ENCODE measurements around the gene FAM209A.
"Not testable (repeated sequence)": the region's sequence is repeated elsewhere in the genome, so short reads cannot be mapped to it uniquely, and the experiment has no call there.

FAM209A gene, protein sequence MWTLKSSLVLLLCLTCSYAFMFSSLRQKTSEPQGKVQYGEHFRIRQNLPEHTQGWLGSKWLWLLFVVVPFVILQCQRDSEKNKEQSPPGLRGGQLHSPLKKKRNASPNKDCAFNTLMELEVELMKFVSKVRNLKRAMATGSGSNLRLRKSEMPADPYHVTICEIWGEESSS

DNA sequence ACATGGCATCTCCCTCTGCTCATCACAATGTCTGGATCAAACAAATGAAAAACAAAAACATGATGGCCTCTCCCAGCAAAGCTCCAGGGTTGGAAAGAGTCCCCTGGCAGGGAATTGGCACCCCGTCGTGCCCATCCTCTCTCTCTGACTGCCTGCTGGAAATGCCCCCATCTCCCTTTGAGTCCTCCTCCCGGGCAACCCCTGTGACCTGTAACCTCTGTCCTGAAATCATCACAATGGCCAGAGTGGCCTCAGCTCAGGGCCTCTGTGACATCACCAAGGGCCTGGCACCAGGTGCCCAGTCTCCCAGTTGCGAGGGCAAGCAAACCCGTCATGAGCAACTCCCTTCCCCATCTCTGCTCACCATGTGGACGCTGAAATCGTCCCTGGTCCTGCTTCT is at the start of gene FAM209A:
FAM209A (plus strand) TSS at position 301 of the 400 bp plus-strand sequence; CDS start at position 366, 65 bp downstream.
- in situ Hi-C loops (cut with HindIII; ENCODE audit: low sequenced_read_pairs), result not testable (repeated sequence)

DNA sequence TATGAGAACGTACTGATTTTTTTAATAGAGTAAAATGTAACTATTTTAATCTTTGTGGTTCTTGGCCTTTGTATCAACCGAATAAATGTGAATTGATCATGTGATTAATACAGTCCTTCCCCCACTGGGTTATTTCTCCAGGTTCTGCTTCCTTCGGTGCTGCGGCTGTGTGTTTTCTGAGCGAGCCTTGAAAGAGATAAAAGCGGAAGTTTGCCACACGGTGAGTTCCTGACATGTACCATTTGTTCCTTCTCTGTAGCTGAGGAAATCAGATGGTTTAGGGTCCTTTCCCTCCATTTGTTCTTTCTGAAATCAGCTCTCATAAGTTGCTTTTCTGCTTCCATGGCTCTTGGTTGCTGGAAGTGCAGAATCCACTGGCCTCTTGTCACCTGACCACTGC is 40.6 kb upstream of the FAM209A start:
- in situ Hi-C loops (cut with HindIII; ENCODE audit: low sequenced_read_pairs), result no loop called here

DNA sequence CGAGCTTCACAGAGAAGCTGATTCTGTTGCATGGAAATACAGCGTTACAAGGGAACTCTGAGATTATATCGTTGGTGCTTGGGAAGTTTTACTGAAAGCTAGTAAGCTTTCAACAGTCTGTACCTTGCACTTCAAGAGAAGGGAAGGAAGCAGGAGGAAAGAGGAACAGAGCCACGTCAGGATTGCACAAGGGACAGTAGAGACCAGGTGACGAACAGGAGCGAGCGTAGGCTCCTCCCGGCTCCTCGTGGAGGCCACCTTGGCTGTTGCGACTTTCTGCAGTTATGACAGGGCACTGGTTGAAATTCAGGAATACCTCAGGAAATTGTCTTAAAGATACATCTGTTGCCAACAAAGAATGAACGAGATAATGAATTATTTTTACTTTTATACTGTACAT is 37.3 kb upstream of the FAM209A start:
- in situ Hi-C loops (cut with HindIII; ENCODE audit: low sequenced_read_pairs), result no loop called here

DNA sequence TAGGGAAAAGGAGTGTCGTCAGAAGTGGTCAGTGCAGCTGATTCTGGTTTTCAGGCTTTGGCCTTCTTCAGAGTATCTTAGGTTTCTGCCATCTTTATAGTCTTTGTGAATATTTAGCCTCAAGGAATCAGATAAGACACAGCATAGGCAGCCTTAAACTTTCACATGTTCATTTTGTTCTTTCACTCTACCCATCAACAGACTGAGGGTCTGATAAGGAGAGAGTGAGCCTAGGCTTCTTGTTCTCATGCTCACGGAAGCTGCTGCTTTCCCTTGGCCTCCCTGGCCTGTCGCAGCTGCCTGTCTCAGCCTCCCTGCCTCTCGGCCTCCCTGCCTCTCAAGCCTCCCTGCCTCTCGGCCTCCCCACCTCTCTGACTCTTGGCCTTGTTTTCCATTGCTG is 36.0 kb upstream of the FAM209A start:
- in situ Hi-C loops (cut with HindIII; ENCODE audit: low sequenced_read_pairs), result no loop called here

DNA sequence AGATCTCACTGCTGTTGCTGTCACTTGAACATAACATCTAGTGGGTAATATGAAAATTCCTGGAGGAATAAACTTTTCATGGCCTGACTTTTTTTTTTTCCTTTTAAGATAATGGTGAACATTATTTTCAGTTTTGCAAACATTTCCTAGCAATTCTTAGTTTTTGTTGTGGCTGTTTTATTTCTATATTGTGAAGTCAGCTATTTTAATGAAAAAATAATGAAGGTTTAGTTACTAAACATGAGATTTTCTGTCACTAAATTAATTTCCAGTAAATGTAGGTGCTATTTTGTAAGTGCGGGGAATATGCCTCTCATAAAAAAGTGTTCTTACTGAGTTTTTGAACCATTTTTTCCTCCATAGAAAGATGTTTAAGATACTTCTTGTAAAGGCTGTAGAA is 23.4 kb upstream of the FAM209A start:
- in situ Hi-C loops (cut with HindIII; ENCODE audit: low sequenced_read_pairs), result no loop called here

DNA sequence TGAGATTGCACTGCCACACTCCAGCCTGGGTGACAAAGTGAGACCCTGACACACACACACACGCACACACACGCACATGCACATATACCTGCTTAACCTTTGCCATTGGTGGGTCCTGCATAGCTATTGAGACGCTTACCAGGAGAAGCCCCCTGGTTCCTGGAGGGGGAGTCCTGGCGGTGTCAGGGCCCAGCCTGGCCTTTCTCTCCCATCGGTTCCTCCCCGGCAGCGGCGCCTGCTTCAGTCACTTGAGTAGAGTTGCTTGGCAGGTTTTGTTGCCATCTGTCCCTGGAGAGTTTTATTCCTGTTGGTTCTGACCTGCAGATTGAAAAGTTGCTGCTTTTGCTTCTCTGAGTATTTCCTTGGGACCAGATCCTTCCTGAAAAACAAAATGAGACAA is 20.6 kb upstream of the FAM209A start:
- in situ Hi-C loops (cut with HindIII; ENCODE audit: low sequenced_read_pairs), result no loop called here

DNA sequence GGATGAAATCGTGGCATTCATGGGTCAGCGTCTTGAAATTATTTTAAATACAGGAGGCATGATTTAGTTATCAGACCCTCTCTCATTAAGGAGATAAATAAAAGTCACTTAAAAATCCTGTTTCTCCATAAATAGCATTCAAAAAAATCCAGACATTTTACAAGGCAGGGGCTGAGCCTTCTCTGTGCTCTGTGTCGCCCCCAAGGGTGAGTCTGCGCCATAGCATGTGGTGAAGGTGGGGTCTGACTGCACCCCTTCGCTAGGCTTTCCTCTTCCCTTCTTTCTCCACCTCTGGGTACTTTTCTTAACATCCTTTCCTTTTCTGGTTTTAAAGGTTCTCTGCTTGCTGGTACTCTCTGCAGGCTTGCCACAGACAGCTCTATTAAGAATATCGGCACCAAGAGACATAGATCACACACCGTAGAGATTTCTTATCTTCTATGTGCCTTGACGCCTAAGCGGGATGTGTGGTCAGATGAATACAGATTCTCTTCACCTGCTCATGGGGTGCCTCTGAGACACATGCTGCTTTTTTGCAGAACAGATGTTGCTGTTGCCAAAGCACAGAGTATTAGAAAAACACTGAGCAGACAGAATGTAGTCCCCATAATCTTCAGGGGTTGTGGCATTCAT is 20.1 kb upstream of the FAM209A start:
- in situ Hi-C loops (cut with HindIII; ENCODE audit: low sequenced_read_pairs), result no loop called here

DNA sequence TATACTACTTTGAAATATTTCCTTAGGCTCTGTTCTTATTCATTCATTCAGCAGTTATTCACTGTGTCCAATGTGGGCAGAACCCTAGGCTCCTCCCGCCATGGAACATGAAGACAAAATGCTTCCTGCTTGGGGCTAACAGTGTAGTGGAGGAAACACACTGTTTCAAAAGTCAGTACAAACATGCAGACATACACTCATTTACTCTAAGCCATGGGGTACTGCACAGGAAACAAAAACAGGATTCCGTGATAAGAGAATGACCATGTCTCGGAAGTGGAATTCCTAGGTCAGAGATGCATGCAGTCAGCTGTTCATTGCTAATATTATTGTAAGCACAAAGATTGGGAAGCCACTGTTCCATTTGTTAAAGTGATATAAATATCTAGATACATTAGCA is 18.4 kb upstream of the FAM209A start:
- in situ Hi-C loops (cut with HindIII; ENCODE audit: low sequenced_read_pairs), result no loop called here

DNA sequence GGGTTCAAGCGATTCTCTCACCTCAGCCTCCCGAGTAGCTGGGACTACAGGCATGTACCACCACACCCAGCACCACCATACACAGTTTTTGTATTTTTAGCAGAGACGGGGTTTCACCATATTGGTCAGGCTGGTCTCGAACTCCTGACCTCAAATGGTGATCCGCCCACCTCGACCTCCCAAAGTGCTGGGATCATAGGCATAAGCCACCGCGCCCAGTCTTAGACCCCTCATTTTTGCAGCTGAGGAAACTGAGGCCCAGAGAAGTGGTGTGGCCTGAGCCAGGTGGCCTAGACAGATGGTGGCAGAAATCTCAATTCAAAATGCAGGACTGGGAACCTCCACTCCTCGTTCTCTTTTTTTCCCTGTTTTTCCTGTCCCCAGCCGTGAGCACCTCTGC is 12.6 kb upstream of the FAM209A start:
- in situ Hi-C loops (cut with HindIII; ENCODE audit: low sequenced_read_pairs), result no loop called here

DNA sequence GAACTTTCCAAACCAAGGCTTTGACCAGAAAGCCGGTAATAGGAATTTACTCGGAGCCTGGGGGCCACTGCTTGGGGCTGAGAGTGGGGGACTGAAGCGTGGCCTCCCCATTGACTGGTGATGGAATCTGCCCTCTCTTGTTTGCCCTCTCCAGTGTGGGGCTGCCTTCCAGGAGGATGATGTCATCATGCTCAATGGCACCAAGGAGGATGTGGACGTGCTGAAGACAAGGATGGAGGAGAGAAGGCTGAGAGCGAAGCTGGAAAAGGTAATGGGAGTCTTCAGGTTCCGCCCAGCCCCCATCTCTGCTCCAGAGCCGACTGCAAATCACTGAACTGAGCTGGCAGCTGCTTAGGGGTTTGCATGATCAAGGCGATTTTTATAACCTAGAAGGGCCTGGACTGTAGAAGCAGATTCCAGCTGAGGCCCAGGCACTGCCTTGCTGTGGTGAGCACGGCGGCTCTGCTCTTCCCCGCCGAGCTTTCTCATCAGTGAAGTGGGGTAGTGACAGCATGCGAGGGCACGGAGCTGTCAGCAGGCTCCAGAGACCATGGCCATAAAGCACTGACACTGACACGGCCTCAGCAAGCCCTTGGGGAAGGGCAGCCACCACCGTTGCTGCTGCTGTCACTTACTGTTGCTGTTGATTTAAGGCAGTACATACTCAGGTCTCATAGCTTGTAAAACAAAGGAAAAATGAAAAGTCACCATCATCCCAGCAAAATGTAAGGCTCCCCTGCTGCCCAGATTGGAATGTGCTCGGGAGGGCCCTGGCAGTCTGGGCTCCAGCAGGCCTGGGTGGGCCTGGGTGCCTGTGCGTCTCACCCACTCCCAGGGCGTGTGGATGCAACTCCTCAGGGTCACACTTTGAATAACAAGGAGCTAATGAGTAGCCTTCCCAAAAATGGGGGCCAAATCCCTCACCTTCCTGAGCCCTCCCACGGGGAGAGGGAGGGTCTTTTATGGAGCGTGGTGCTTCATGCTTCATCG is 11.1 kb upstream of the FAM209A start:
- in situ Hi-C loops (cut with HindIII; ENCODE audit: low sequenced_read_pairs), result no loop called here

DNA sequence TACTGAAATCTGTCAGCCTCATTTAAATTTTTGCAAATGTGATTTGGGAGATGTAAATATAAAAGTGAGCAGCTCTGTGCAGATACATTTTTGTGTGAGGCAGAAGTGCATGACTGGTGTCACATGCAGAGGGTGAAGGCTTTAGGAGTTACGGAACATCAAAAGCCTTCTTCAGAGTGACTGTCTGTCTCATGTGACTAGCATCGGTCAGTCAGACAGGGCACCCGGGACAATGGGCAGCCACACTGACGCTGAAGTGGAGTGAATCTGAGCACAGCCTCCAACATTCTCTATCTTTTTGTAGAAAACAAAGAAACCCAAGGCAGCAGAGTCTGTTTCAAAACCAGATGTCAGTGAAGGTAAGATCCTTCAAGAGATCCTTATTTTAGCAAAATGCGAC is 7.9 kb upstream of the FAM209A start:
- in situ Hi-C loops (cut with HindIII; ENCODE audit: low sequenced_read_pairs), result no loop called here

DNA sequence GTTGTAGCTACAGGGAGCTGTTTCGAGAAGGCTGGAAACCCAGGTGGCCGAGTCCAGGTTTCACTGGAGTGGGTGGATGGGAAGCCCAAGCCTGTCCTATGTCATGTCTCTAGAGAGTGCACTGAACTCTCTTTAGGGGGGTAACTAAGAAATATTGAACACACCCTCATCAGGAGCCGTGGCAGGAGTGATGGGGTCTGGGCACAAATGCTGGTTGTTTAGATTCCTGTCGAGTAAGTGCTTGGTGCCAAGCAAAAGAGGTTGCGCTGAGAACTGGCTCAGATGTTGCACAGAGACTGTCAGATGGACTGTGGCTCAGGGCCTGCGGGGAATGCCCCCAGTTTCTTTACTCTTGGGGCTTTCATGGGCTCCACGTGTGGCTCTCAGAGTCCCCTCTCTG is 7.3 kb upstream of the FAM209A start:
- in situ Hi-C loops (cut with HindIII; ENCODE audit: low sequenced_read_pairs), result no loop called here

DNA sequence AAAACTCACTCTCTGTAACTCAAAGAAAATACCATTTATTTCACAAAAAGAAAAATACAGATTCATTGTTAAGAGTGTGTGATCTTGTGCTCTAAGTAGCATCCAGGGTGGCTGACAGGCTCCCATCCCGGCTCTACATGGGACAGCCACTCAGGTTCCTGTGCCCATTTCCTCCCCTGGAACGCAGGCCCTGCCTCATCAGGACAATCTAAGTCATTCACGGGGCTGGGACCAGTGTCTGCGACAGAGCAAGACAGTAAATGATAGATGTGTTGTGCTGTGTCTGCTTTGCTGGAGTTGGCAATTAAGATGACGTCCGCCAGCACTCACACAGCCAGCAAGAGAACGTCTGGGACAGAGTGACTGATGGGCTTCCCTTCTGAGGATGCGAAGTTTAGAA is 6.9 kb upstream of the FAM209A start:
- in situ Hi-C loops (cut with HindIII; ENCODE audit: low sequenced_read_pairs), result no loop called here

DNA sequence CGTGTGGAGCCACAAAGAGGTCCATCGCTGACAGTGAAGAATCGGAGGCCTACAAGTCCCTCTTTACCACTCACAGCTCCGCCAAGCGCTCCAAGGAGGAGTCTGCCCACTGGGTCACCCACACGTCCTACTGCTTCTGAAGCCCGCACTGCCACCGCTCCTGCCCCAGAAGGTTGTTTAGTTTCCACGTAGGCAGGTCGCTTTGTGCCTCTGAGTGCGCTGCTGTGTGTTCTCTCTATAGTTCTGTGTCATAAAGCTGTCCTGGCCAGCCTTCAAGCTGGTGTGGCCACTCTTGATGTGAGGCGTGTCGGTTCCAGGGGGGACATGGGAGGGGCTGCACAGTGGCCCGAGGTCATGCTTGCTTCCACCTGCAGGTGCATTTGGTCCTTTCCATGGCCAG is 6.4 kb upstream of the FAM209A start:
- in situ Hi-C loops (cut with HindIII; ENCODE audit: low sequenced_read_pairs), result no loop called here

DNA sequence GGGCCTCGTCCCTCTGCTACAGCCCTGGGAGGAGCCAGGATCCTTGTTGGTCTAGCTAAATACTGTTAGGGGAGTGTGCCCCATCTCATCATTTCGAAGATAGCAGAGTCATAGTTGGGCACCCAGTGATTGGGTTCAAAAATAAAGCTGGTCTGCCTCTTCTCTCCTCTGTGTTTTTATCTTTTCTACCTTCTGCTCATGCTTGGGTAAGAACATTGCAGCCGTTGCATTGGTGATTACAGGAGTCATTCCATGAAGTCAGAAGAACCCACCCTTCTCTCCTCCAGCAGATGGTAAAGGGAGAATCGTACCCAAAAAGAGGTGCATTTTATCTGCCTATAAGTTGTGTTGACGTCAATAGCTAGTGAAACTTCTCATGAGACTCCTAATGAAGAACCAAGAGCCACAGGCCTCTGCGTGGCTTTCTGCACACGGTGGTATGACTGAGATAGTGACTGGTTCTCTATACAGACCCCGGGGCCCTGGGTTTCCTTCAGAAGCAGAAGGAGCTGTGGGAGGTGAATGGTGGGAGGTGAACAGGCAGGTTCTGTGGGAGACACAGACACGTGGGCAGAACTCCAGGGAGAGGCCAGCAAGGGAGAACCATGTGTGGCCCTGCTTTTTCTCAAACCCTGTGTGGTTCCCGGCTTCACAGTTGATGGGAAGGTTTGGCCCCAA is 5.7 kb upstream of the FAM209A start:
- in situ Hi-C loops (cut with HindIII; ENCODE audit: low sequenced_read_pairs), result no loop called here

DNA sequence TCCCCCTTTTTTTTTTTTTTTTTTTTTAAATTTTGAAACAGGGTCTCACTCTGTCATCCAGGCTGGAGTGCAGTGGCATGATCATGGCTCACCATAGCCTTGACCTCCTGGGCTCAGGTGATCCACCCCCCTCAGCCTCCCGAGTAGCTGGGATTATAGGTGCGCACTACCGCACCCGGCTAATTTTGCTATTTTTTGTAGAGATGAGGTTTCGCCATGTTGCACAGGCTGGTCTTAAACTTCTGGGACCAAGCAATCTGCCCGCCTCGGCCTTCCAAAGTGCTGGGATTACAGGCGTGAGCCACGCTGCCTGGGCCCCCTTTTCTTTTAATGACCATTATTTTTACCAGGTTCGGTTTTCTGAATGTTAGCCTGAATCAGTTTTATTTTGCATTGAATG is 5.0 kb upstream of the FAM209A start:
- in situ Hi-C loops (cut with HindIII; ENCODE audit: low sequenced_read_pairs), result no loop called here

DNA sequence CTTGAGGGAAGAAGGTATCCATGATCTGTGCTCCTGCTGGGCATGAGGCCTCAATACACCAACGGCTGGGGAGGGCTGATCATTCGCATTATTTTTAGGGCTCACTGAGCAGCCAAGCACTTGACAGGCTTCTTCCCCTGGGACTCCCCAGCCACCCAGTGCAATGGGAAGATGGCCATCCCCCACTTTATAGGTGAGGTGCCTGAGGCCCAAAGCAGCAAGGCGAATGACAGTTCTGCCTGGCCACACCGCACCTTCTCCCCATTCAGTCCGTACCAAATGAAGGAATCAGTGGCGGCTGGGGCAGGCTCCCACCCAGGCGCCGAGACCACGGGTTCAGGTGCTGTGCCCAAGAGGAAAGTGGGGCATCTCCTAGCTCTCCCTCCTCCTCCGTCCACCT is 4.4 kb upstream of the FAM209A start:
- in situ Hi-C loops (cut with HindIII; ENCODE audit: low sequenced_read_pairs), result no loop called here

DNA sequence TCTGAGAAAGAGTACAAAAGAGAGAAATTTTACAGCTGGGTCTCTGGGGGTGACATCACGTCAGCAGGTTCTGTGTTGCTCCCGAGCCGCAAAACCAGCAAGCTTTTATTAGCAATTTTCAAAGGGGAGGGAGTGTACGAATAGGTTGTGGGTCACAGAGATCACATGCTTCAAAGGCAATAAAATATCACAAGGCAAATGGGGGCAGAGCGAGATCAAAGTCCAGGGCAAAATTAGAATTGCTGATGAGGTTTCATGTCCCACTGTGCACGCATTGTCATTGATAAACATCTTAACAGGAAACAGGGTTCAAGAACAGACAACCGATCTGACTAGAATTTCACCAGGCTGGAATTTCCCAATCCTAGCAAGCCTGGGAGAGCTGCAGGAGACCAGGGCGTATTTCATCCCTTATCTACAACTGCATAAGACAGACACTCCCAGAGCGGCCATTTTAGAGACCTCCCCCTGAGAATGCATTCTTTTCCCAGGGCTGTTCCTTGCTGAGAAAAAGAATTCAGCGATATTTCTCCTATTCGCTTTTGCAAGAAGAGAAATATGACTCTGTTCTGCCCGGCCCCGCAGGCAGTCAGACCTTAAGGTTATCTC is 3.7 kb upstream of the FAM209A start:
- in situ Hi-C loops (cut with HindIII; ENCODE audit: low sequenced_read_pairs), result not testable (repeated sequence)

DNA sequence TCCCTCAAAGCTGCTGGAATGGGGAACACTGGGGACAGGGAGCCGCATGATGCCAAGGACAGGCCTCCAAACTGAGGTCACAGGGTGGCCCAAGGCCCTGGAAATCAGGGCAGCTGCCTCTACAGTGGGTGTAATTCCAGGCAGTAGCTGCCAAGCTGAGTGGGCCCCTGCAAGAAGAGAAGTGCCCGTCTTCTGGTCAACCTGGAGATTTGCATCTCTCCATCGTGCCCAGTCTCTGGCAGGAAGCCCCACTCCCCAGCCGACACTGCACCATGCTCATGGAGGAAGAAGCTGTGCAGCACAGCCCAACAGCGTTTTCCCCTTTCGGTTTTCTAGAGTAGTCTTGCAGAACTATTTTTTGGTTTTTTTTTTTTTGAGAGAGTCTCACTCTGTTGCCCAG is 2.2 kb upstream of the FAM209A start:
- in situ Hi-C loops (cut with HindIII; ENCODE audit: low sequenced_read_pairs), result no loop called here

DNA sequence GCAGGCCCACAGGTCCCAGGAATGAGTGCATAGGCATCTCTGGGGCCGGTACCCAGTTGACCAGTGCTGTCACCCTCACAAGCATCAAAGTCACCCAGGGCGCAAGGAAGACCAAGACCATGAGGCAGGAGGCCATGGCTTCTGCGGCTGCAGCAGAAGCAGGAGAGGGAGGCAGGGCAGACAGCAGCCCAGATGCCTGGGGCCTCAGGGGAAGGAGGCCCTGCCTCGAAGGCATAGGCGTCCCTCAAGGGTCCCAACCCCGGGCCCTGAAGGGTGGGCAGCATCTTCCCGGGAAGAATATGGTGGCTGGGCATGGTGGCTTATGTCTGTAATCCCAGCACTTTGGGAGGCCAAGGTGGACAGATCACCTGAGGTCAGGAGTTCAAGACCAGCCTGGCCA is 3.0 kb downstream of the FAM209A start:
- in situ Hi-C loops (cut with HindIII; ENCODE audit: low sequenced_read_pairs), result no loop called here

DNA sequence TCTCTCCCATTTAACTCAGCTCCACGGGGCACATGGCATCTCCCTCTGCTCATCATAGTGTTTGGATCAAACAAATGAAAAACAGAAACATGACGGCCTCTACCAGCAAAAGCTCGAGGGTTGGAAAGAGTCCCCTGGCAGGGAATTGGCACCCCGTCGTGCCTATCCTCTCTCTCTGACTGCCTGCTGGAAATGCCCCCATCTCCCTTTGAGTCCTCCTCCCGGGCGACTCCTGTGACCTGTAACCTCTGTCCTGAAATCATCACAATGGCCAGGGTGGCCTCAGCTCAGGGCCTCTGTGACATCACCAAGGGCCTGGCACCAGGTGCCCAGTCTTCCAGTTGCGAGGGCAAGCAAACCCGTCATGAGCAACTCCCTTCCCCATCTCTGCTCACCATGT is 8.4 kb downstream of the FAM209A start, which contains the start of gene FAM209B:
FAM209B (plus strand) TSS at position 301 of the 400 bp plus-strand sequence; CDS start at position 397, 96 bp downstream.
- in situ Hi-C loops (cut with HindIII; ENCODE audit: low sequenced_read_pairs), result not testable (repeated sequence)

All from DLD1 (cell line).